DMS153 (cell line): ENCODE results near the gene ABHD18.

ENCODE experiments used
- DNase-seq: peaks from one replicate; lab custom pipeline; 2025; lab: John Stamatoyannopoulos, UW

The ABHD18 gene

GRCh38 chr4:128068918-128069317 lies 103.7 kb downstream of the ABHD18 start:
- DNase-seq, result no peak

DNA sequence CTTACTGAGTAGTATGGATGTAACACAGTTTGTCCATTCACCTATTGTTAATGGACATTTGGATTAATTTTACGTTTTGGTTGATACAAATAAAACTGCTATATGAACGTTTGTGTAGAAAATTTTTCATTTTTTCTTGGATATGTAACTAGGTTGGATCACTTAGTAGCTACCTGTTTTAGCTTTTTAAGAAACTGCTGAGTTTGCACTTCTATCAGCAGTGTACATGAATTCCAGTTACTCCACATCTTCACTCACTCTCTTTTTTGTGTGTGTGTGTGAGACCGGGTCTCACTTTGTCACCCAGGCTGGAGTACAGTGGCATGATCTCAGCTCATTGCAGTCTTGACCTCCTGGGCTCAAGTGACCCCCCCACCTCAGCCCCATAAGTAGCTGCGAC lies 111.3 kb downstream of the ABHD18 start:
- no peak for DNase-seq
